Activated CD8-positive, alpha-beta memory T cell treated with anti-CD3 and anti-CD28 coated beads, Interleukin-2, amount 50 U/mL, for 4 hours (primary cell): ENCODE data around the gene DNAAF8.
"Not testable (repeated sequence)": the region's sequence is repeated elsewhere in the genome, so short reads cannot be mapped to it uniquely, and the experiment has no call there.

Source experiments
- DNase-seq: peaks from one replicate; pipeline ENCODE4 v3.0.0-alpha.2; 2020

The DNAAF8 gene

DNA sequence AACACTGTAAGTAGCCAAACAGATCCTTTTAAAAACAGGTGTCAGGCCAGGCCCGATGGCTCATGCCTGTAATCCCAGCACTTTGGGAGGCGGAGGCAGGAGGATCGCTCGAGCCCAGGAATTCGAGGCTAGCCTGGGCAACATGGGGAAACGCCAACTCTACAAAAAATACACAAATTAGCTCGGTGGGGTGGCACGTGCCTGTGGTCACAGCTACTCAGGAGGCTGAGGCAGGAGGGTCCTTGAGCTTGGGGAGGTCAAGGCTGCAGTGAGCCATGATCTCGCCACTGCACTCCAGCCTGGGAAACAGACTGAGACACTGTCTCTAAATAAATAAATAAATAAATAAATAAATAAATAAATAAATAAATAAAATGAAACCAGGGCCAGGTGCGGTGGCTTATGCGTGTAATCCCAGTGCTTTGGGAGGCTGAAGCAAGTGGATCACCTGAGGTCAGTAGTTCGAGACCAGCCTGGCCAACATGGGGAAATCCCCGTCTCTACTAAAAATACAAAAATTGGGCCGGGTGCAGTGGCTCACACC is 50.2 kb downstream of the DNAAF8 start:
- not testable (repeated sequence) for DNase-seq

DNA sequence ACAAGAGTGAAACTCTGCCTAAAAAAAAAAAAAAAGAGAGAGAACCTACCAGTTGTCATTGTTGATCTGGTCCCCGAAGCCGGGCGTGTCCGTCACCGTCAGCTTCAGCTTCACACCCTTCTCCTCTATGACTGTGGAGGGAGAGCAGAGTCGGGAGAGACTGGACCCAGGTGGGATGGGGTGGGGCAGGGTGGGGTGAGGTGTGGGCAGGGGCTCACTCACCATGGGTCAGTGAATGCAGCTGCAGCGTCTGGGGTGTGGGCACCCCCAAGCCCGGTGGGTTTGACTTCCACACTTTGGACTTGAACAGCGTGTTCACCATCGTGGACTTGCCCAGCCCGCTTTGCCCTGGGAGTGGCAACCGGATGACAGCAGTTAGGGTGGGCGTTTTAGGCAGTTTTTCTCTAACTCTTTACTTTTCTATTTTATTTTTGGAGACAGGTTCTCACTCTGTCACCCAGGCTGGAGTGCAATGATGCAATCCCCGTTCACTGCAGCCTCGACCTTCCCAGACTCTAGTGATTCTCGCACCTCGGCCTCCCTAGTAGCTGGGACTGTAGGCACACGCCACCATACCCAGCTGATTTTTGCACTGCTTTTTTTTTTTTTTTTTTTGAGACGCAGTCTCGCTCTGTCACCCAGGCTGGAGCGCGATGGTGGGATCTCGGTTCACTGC is 51.6 kb downstream of the DNAAF8 start:
- DNase-seq: no peak

DNA sequence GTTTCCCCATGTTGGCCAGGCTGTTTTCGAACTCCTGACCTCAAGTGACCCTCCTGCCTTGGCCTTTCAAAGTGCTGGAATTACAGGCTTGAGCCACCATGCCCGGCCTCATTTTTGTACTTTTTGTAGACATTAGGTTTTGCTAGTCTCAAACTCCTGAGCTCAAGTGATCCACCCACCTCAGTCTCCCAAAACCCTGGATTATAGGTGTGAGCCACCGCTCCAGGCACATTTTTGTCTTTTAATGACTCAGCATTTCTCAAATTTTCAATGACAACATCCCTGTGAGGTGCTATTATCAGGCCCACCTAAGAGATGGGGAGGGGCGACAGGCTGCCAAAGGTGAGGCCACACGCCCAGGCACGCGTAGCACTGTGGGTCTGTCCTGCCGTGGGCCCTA is 52.7 kb downstream of the DNAAF8 start:
- no peak for DNase-seq

DNA sequence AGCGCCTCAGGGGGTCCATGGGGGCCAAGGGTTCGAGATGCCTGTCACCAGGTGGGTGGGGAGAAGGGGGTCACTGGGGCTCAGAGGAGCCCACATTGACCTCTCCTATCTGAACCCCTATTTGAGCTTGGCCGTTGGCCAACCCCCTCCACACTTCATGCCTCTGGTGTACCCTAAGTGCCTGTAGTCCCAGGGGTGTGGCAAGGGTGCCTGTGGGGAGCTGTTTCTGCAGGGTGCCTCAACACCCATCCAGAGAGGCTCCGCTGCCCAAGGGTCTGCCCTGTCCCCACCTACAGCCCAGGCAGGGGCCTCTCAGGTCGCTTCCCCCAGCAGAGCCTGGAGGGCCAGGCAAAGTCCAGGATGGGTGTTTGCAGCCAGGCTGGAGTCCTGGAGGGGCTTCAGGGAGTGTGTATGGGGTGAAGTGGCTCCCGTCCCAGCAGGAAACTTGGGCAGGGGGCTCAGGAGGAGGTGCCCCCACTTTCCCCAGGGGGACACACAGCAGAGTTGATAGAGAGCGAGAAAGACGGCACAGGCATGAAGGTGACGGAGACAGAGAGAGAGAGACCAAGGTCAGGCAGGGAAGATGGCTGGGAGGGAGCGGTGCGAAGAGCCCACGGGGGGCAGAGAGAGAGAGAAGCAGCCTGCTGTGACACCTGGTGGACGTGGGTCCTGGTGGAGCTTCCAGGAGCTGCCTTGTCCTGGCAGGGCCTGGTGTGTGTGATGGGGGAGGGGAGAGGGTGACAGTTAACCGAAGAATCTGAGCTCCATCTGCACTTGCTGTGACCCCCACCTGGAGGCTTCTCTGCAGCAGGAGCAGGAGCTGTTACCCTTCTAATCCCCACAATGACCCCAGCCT is 53.5 kb downstream of the DNAAF8 start, which contains the start of gene SEPTIN12:
SEPTIN12 (minus strand) TSS at position 719 of the 856 bp plus-strand sequence; CDS start at position 19, 700 bp downstream.
- DNase-seq: no peak

DNA sequence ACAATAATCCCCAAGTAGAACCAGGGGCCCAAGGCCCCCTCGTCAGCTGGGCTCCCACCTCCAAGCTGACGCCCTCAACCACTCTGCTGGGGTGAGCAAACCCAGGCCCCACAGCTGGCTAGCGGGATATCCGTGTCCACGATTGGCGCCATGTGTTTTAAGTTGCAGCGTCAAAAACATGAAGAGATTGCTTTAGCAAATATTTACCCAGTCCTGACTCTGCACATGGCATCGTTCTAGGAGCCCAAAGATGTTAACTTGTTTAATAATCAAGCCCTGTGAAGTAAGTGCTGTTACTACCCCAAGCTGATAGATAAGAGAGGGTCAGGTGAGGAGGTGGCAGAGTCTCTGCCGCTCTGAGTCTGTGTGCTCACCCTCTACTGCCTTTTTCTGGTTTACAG is 54.2 kb downstream of the DNAAF8 start:
- no peak for DNase-seq

DNA sequence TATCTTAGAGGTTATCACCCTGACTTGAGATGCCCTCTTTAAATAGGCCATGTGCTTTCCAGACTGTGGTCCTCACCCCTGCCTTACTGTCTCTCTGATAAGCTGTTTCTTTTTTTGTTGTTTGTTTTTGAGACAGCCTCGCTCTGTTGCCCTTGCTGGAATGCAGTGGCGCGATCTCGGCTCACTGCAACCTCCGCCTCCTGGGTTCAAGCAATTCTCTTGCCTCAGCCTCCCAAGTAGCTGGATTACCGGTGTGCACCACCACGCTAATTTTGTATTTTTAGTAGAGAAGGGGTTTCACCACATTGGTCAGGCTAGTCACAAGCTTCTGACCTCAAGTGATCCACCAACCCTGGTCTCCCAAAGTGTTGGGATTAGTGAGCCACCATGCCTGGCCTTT is 54.6 kb downstream of the DNAAF8 start:
- no peak for DNase-seq

DNA sequence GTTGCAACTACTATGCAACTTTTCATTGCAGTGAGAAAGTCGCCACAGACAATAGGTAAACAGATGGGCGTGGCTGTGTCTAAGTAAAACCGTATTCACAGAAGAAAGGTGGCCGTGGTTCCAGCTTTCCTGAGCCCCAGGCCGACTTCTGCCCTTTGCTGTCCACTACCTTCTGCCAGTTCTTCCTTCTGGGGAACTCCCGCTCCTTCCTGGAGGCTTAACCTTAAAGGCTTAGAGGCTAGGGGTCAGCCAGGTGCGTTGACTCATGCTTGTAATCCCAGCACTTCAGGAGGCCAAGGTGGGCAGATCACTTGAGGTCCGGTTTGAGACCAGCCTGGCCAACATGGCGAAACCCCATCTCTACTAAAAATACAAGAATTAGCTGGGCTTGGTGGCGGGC is 55.9 kb downstream of the DNAAF8 start:
- no peak for DNase-seq

DNA sequence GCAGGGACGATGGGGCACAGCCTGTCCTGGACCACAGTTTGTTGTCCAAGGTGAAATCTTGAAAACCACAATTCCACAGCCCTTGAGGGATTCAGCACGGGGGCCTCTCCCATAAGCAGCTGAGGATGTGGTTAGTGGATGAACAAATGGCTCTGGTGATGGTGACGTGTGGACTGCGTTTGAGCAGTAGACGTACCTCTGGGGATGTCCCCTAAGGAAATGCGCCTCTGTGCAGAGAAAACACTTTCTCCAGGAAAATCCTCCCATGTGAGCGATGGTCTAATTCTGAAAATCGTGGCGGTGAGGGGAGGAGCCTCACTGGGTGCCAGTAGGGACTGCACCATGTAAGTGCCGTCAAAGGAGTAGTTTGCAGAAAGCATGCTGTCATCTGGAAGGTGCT is 56.5 kb downstream of the DNAAF8 start:
- no peak for DNase-seq

DNA sequence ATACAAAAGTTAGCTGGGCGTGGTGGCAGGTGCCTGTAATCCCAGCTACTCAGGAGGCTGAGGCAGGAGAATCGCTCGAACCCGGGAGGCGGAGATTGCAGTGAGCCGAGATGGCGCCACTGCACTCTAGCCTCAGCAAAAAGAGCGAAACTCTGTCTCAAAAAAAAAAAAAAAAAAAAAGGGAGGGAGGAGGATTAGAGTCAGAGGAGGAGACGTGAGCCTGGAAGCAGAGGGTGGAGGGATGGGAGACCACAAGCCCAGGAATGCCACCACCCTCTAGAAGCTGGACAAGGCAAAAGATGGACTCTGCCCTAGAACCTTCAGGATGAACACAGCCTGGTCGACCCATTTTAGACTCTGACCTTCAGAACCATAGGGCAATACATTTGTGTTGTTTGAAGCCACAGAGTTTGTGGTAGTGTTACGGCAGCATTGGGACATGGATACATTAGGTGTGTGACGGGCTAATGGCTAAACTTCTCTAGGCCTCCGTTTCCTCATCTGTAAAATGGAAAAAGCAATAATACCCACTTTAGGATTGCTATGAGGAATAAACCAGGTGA is 58.7 kb downstream of the DNAAF8 start:
- DNase-seq: no peak

DNA sequence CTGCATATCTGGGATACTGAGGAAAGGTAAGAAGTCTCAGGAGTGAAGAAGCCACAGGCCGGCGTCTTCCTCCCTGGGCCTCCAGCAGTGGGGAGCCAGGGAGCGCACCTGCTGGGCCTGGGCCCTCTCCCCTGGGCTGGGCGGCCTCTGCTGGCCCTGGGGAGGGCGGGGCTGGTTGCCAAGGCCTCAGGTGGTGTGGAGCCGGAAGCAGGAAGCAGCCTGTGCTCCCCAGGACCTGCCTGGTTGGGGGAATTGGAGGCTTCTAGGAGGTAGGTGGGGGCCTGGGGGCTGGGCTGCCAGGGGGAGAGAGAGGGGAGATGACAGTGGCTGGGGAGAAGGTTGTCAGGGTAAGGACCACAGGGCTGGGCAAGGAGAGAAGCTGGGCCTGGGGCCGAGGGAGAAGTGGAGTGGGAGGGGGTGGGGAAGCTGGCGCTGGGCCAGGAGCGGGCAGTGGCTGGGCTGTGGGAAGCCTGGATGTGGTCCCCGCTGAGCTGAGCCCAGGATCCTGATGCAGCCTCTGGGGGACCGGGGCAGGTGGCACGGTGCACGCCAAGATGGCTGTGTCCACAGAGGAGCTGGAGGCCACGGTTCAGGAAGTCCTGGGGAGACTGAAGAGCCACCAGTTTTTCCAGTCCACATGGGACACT is 61.0 kb downstream of the DNAAF8 start, which contains the start of gene SMIM22:
SMIM22 (plus strand) TSS at position 189 of the 647 bp plus-strand sequence; CDS start at position 555, 366 bp downstream.
- no peak for DNase-seq

DNA sequence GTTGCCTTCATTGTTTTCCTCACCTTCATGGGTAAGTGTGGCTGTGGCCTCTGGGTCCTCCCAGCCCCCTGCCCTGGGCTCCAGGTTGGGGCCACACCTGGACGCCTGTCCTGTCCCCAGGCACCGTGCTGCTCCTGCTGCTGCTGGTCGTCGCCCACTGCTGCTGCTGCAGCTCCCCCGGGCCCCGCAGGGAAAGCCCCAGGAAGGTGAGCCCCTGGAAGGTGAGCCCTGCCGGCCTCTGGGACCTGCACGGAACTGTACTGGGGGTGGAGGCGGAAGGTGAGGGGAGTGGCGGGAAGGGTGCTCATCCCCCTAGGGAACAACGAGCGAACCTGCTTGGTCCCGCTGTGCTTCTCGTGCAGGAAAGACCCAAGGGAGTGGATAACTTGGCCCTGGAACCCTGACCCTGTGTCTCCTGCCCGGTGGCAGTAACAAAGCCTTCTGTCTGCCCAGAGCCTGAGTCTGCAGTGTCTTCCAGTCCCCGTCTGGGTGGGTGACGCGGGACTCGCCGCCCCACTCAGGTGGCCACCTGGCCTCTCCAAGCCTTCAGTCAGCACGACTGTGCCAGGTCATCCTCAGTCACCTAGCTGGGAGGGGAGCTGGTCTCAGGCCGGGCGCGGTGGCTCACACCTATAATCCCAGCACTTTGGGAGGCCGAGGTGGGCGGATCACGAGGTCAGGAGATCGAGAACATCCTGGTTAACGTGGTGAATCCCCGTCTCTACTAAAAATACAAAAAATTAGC is 61.7 kb downstream of the DNAAF8 start:
- no peak for DNase-seq

DNA sequence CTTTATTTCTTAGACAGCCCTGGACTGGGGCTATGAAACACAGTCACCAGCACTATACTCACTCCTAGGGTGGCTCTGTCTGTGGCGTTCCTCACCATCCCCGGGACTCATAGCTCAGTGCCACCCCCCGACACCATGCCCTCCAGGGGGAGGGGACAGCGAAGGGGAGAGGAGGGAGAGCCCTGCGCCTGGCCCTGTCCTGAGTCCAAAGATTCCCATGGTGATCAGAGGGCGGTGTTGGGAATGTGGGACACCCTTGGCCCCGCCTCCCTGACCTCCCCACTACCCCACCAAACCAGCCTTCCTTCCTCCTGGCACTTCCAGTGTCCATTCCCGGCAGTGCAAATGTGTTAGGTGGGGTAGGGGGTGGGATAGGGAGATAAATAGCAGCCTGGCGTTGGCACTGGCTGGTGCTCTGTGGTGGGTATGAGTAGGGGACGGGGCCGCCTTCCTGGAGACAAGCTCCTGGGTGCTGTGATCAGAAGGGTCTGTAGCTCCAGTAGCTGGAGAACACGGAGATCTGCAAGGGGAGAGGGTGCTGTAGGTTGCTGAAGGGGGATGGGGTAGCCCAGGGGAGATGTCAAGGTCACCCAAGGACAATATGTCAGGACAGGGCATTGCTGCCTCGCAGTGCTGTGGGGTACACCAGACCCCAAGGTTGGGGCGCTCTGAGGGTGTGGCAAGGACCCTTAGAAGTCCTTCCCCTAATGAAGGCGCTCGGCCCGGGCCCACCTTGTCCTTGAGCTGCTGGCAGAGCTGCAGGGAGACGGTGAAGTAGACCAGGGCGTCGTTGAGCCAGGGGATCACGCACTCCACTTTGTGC is 62.9 kb downstream of the DNAAF8 start:
- DNase-seq: no peak

DNA sequence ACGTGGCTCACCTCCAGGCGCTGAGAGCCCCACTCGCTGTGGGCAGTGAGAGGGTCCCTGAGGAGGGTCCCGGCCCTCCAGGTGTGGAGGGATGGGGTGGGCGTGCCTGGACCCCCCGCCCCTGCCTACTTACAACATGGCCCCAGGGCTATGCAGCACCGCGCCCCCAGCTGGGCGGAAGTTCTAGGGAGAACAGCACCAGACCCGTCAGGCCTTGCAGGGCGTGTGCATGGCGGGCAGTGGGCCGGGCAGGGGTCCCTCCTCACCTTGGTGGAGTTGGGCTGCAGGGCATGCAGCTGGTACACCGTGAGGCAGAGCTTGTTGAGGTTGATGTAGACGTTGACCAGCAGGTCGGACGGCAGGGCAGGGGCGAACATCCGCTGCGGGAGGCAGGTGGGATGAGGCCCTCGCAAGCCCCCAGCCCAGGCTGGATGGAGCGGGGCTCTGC is 63.5 kb downstream of the DNAAF8 start:
- no peak for DNase-seq

DNA sequence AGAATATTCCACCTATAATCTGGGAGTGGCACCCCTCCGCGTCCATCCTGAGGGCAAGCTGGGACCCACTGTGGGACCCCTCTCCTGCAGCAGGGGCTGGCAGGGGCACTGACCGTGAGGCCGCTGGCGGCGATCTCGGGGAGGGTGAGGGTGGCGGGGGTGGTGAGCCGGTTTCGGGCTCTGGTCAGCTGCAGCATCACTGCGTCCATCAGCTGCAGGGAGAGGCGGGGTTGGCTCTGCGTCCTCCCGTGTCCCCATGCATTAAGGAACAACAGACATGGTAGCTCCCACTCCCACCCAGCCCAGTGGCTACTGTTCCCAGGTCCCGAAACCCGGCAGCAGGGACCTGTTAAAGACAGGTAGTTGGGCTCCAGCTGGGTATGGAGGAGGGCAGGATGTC is 64.1 kb downstream of the DNAAF8 start:
- no peak for DNase-seq
